Stimulated activated CD4-positive, alpha-beta T cell treated with anti-CD3 and anti-CD28 coated beads, Interleukin-12 subunit alpha, Interleukin-12 subunit beta, amount 100 ng/mL, for 24 hours (primary cell): ENCODE results near the gene TOMM70.

ENCODE experiments used
- DNase-seq, 2 experiments: peaks; one replicate each; pipeline ENCODE4 v3.0.0-alpha.2; 2020; ENCODE audit warnings: low read depth in 2 of 2

Gene TOMM70

GRCh38 chr3:100325827-100326226 lies 75.1 kb downstream of the TOMM70 start:
- DNase-seq: no peak

DNA sequence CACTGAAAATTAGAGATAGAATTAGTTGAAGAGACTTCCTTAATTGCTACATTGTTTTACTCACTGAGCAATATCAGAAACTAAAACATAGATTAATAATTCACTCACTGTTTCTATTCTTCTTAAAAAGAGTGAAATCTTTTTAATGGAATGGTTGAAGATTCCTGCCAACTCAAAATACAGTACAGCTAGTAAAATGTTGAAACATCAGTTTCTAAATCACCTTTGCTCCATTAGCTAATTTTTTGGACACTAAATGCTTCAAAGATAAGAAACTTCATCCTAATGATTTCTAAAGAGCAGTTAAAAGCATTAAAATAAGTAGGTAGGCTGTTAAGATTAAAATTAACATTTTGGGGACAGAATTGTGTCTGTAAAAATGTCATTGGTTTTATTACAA lies 76.8 kb downstream of the TOMM70 start:
- DNase-seq: no peak

DNA sequence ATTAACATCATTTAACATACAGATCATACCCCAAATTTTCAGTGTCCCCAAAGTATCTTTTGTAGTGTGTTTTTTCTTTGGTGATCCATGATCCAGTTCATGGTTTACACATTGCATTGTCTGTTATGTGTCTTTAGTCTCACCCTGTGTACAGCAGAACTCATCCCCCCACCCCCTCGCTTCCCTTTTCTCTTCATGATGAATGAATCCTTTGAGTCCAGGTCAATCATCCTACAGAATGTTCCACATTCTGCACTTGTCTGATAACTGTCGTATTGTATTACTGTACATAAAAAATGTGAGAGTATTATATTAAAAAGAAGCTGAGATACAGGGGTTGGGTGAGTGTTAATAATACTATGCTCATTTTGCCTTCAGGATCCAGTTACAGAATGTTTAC lies 80.9 kb downstream of the TOMM70 start:
- no peak for DNase-seq

GRCh38 chr3:100317912-100318311 lies 83.0 kb downstream of the TOMM70 start:
- DNase-seq: no peak

- DNase-seq: no peak
Measured at GRCh38 chr3:100316641-100317069, 84.2 kb downstream of the TOMM70 start.
